GM12892 (cell line): ENCODE measurements around the gene ZNF350.

ENCODE experiments used
- POLR2A ChIP-seq: IDR thresholded peaks from 2 replicates; pipeline ENCODE4 v1.6.1; 2011; ENCODE audit warnings: low read depth, low read length, control low read depth
- POLR2AphosphoS5 ChIP-seq: IDR thresholded peaks from 2 replicates; pipeline ENCODE4 v1.6.1; 2011; ENCODE audit warnings: low read depth, low read length, control low read depth
- TAF1 ChIP-seq: IDR thresholded peaks from 2 replicates; pipeline ENCODE4 v1.6.1; 2011; ENCODE audit warnings: low read depth, mild to moderate bottlenecking, control low read depth, low read length, borderline replicate concordance

GRCh38 chr19:52007451-52007805 lies 20.8 kb upstream of the ZNF350 start:
- TF ChIP-seq POLR2AphosphoS5 (no peak), POLR2A (no peak), TAF1 (no peak)
